B cell (primary cell): ENCODE data around the gene GFM2. TPM values are rescaled to one million over a fixed set of nuclear protein-coding genes. Genes with fewer than 3 reads are reported as not detected.
"Not testable (repeated sequence)": the region's sequence is repeated elsewhere in the genome, so short reads cannot be mapped to it uniquely, and the experiment has no call there.

ENCODE experiments used
- ATAC-seq: fragments of 200-7000 bp; cut with Tn5 transposase; one replicate; pipeline ENCODE4 v1.10.0; 2021; ENCODE audit warnings: low read depth, mild to moderate bottlenecking, moderate number of reproducible peaks, moderate library complexity
- CTCF ChIA-PET: fragments of 350-600 bp; sonication (Branson Sonifier 250); formaldehyde crosslinking; loops from one replicate; lab custom pipeline; 2021; ENCODE audit warnings: antibody characterized with exemption, inconsistent platforms; lab: Charles Lee
- POLR2A ChIA-PET: fragments of 350-600 bp; sonication (Branson Sonifier 250); formaldehyde crosslinking; loops from one replicate; lab custom pipeline; 2021; ENCODE audit warnings: antibody characterized with exemption; lab: Charles Lee
- DNase-seq: peaks from one replicate; pipeline ENCODE4 v3.0.0; 2013
- H2AFZ ChIP-seq: 2 replicates; pipeline ENCODE4 v1.6.1; 2012; ENCODE audit warnings: mild to moderate bottlenecking, low read depth, low read length; ENCODE audit not compliant: insufficient read depth, poor library complexity, severe bottlenecking
- H3K27ac ChIP-seq, 2 donors: 1 replicate in 1 of 2; 2 replicates in 1 of 2; pipeline ENCODE4 v1.5.1; 2012 to 2013; ENCODE audit warnings: low read length in 2 of 2, mild to moderate bottlenecking in 2 of 2, moderate library complexity in 1 of 2
- H3K27me3 ChIP-seq, 4 experiments: fragments of 200-600 bp in 1 of 4; sonication (generic) in 1 of 4; replicated peaks in 1 of 4; 1 replicate in 2 of 4; 2 replicates in 2 of 4; pipeline versions ENCODE4 v1.6.1 to v1.7.0; 2013 to 2016; ENCODE audit warnings: low read length in 3 of 4, mild to moderate bottlenecking in 2 of 4, mixed read lengths in 1 of 4, moderate library complexity in 1 of 4; ENCODE audit not compliant: insufficient read depth in 4 of 4, control insufficient read depth in 3 of 4; ENCODE audit errors: control extremely low read depth in 1 of 4
- H3K36me3 ChIP-seq, 2 experiments: replicated peaks in 1 of 2; 1 replicate in 1 of 2; 2 replicates in 1 of 2; pipeline versions ENCODE4 v1.6.1 to v1.7.1; 2013; ENCODE audit warnings: low read length in 1 of 2; ENCODE audit not compliant: insufficient read depth in 2 of 2, control insufficient read depth in 1 of 2; ENCODE audit errors: control extremely low read depth in 1 of 2, extremely low read depth in 1 of 2
- H3K4me1 ChIP-seq, 2 donors: fragments of 200-600 bp in 1 of 2; sonication (generic) in 1 of 2; 1 replicate in 1 of 2; 2 replicates in 1 of 2; pipeline versions ENCODE4 v1.5.1 to v1.6.1; 2013 to 2017; ENCODE audit warnings: low read length in 2 of 2; ENCODE audit not compliant: control insufficient read depth in 2 of 2, insufficient read depth in 2 of 2
- H3K4me2 ChIP-seq: replicated peaks from 2 replicates; pipeline ENCODE3; 2012; ENCODE audit warnings: mild to moderate bottlenecking, low read depth, low read length; ENCODE audit not compliant: poor library complexity, severe bottlenecking
- H3K4me3 ChIP-seq, 5 experiments: fragments of 200-600 bp in 1 of 5; sonication (generic) in 1 of 5; 1 replicate in 3 of 5; 2 replicates in 2 of 5; pipeline versions ENCODE4 v1.5.1 to v1.7.0; 2011 to 2016; ENCODE audit warnings: low read length in 4 of 5, mild to moderate bottlenecking in 4 of 5, low read depth in 2 of 5, control low read depth in 1 of 5, moderate library complexity in 1 of 5; ENCODE audit not compliant: insufficient read depth in 1 of 5; ENCODE audit errors: control extremely low read depth in 1 of 5, extremely low read depth in 1 of 5
- H3K79me2 ChIP-seq: fragments of 200-600 bp; sonication (generic); one replicate; pipeline ENCODE4 v1.6.0; 2016; ENCODE audit warnings: low read length; ENCODE audit not compliant: control insufficient read depth, insufficient read depth
- H3K9ac ChIP-seq: fragments of 200-600 bp; sonication (generic); 2 replicates; pipeline ENCODE4 v1.6.1; 2017; ENCODE audit warnings: mild to moderate bottlenecking, low read length, moderate library complexity
- H3K9me3 ChIP-seq, 3 donors: one replicate each; pipeline versions ENCODE4 v1.6.1 to v1.7.1; 2013; ENCODE audit warnings: low read length in 2 of 3; ENCODE audit not compliant: control insufficient read depth in 2 of 3, insufficient read depth in 1 of 3; ENCODE audit errors: control extremely low read depth in 1 of 3
- H4K20me1 ChIP-seq: 2 replicates; pipeline ENCODE4 v1.6.0; 2012; ENCODE audit warnings: mild to moderate bottlenecking, low read length; ENCODE audit not compliant: insufficient read depth, control insufficient read depth, poor library complexity, severe bottlenecking
- H3K27ac Mint-ChIP-seq: one replicate; pipeline ENCODE4 v1.8.0; 2021; ENCODE audit warnings: mixed read lengths
- H3K27me3 Mint-ChIP-seq: one replicate; pipeline ENCODE4 v1.8.0; 2021; ENCODE audit warnings: mixed read lengths
- H3K4me1 Mint-ChIP-seq: one replicate; pipeline ENCODE4 v1.8.0; 2021; ENCODE audit warnings: mixed read lengths
- H3K4me3 Mint-ChIP-seq: one replicate; pipeline ENCODE4 v1.8.0; 2021; ENCODE audit warnings: mixed read lengths
- H3K9me3 Mint-ChIP-seq: one replicate; pipeline ENCODE4 v1.8.0; 2022; ENCODE audit warnings: mixed read lengths; ENCODE audit not compliant: insufficient read depth
- EZH2 ChIP-seq: IDR thresholded peaks from 2 replicates; pipeline ENCODE4 v1.6.1; 2012; ENCODE audit warnings: borderline replicate concordance, low read depth, mild to moderate bottlenecking, moderate library complexity, low read length; ENCODE audit not compliant: insufficient read depth, poor library complexity, severe bottlenecking
- WGBS: methylation state at CpG from one replicate; pipeline ENCODE4 v1.1.5; 2013; ENCODE audit warnings: missing lambda C conversion rate; ENCODE audit not compliant: insufficient coverage; 5-methylcytosine and 5-hydroxymethylcytosine counted together
- intact Hi-C: fragments of 100-400 bp; cut with micrococcal nuclease; formaldehyde crosslinking; loops from one replicate; pipeline ENCODE4 v1.10.0; 2022
- polyA plus RNA-seq: library from polyadenylated mRNA; depleted of rRNA; stranded (reverse); fragments of >200 nt; gene quantifications from 2 replicates; pipeline ENCODE4 v1.2.3, GENCODE V29; 2012
- total RNA-seq, 2 donors: library from RNA; stranded (reverse); fragments of 120-200 nt in 1 of 2; gene quantifications; 1 replicate in 1 of 2; 2 replicates in 1 of 2; pipeline versions ENCODE4 v1.2.3 to v1.2.4, GENCODE V29; 2013 to 2022
- TF ChIP-seq, protein P1 (sequence below): fragments of 200-600 bp; IDR thresholded peaks from one replicate; pipeline ENCODE4 v1.8.0; 2022; ENCODE audit warnings: antibody characterized with exemption, mild to moderate bottlenecking

Gene GFM2
- total and polyA plus RNA-seq, 2 donors (not counting 1 experiment from before 2014, with no cell fraction given), result 11.0 to 28.5 TPM

DNA sequence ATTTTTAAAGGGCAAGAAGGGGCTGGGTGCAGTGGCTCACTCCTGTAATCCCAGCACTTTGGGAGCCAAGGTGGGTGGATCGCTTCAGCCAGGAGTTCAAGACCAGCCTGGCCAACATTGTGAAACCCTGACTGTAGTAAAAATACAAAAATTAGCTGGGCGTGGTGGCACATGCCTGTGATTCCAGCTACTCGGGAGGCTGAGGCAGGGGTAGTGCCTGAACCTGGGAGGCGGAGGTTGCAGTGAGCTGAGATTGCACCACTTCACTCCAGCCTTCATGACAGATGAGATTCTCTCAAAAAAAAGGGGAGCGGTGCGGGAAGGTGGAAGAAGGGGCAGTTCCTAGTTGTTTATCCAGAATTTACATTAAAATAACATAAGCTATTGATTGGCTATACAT is 90.5 kb downstream of the GFM2 start:
- H3K4me2 ChIP-seq, H2AFZ ChIP-seq, H3K36me3 ChIP-seq, H4K20me1 ChIP-seq, H3K4me1 Mint-ChIP-seq, H3K9ac ChIP-seq, H3K79me2 ChIP-seq, H3K4me1 ChIP-seq, DNase-seq, H3K9me3 Mint-ChIP-seq, ATAC-seq, H3K9me3 ChIP-seq, H3K4me3 ChIP-seq, H3K4me3 Mint-ChIP-seq, intact Hi-C loops, H3K27ac Mint-ChIP-seq, H3K27ac ChIP-seq, POLR2A ChIA-PET: not testable (repeated sequence)
- peaks cover 19% of the 10 kb centered on the region for H3K27me3 Mint-ChIP-seq
- CTCF ChIA-PET, result interaction anchor here (2.0 to 2.1 kb wide), 2 partner anchors 8 to 27 kb away, joined by 5 to 6 read pairs; partner anchors contain the start of gene HEXB
- peaks cover 0 to 11% (median 0%) of the 10 kb centered on the region in 4 experiments for H3K27me3 ChIP-seq
- 90% methylated on average over 2 of the region's 6 CpGs for WGBS

DNA sequence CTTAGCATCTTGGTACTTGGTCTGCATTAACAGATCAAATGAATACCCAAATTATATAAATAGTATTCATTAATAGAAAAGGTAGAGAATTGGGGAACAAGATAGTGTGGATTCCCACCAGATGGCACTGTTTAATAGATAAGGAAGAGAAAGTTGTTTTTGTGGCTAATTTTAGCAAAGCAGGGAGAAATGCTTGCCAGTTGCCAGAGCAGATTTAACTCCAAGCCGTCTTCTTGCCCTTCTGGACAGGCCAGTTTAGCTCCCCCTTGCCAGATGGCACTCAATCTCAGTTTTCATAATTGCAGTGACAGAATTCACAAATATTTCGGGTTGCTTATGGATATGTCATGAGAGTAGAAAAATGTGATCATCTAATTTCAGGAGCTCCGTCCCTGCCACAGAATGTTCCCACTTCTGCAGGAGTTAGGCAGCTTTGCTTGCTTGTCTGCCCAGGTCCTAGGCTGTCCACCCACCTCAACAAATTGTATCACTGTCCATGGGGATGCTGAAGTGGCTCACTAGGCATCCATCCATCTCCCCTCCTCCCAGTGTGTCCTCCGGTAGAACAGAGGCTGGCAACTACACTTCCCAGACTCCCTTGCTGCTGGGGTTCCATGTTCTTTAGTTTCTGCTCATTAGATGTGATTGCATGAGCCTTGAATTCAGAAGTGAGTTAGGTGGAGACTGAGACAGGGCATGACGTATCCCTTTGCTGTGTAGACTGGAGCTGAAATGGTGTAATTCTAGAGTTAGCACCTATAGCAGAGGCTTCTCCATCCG is 93.7 kb downstream of the GFM2 start:
- CTCF ChIA-PET, result interaction anchor here (0.9 to 1.4 kb wide), 5 partner anchors 11 to 771 kb away, joined by 3 to 8 read pairs (median 4); no protein-coding TSS in a partner anchor
- intact Hi-C loops, result loop anchor here (5.0 kb wide), 1 partner anchor 229 kb away; no protein-coding TSS in a partner anchor
- H3K79me2 ChIP-seq, result no peaks in the 10 kb centered on the region
- Mint-ChIP-seq H3K27me3 (peaks cover 30% of the 10 kb centered on the region), H3K4me3 (no peak overlapping the region), H3K27ac (no peak overlapping the region), H3K4me1 (no peaks in the 10 kb centered on the region), H3K9me3 (peaks cover 7% of the 10 kb centered on the region)
- no peak overlapping the region for H2AFZ ChIP-seq
- ATAC-seq (no peak), DNase-seq (peak; percentile 21)
- H4K20me1 ChIP-seq, result no peaks in the 10 kb centered on the region
- H3K9ac ChIP-seq, result no peak overlapping the region
- POLR2A ChIA-PET, result no interaction called here
- H3K4me1 ChIP-seq, result no peaks in the 10 kb centered on the region
- H3K27me3 ChIP-seq, result peaks cover 0 to 13% (median 0%) of the 10 kb centered on the region in 4 experiments
- H3K9me3 ChIP-seq, result peaks cover 0 to 9% (median 8%) of the 10 kb centered on the region in 3 donors
- no peak overlapping the region for H3K27ac ChIP-seq
- H3K36me3 ChIP-seq, result no peaks in the 10 kb centered on the region
- no peak overlapping the region for H3K4me2 ChIP-seq
- TF ChIP-seq, protein P1, sequence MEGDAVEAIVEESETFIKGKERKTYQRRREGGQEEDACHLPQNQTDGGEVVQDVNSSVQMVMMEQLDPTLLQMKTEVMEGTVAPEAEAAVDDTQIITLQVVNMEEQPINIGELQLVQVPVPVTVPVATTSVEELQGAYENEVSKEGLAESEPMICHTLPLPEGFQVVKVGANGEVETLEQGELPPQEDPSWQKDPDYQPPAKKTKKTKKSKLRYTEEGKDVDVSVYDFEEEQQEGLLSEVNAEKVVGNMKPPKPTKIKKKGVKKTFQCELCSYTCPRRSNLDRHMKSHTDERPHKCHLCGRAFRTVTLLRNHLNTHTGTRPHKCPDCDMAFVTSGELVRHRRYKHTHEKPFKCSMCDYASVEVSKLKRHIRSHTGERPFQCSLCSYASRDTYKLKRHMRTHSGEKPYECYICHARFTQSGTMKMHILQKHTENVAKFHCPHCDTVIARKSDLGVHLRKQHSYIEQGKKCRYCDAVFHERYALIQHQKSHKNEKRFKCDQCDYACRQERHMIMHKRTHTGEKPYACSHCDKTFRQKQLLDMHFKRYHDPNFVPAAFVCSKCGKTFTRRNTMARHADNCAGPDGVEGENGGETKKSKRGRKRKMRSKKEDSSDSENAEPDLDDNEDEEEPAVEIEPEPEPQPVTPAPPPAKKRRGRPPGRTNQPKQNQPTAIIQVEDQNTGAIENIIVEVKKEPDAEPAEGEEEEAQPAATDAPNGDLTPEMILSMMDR, result peak; percentile 26
- no peak for TF ChIP-seq EZH2
- H3K4me3 ChIP-seq, result no peak overlapping the region
- 67% methylated on average over 4 of the region's 6 CpGs for WGBS
